Measurements from ENCODE around the gene CREBBP. TPM values are rescaled to one million over a fixed set of nuclear protein-coding genes. Genes with fewer than 3 reads are reported as not detected.

Gene CREBBP
- total RNA-seq, 2 donors from 2014 or later, result 82.2 to 143 TPM

GRCh38 chr16:3864562-3864961, 16.0 kb downstream of the CREBBP start:
- no peak overlapping the region for H3K4me3 ChIP-seq
- DNase-seq (ENCODE audit: low spot score), result no peak
- TF ChIP-seq POLR2AphosphoS5 (IDR thresholded peaks at IDR 0.05), result no peak
- no peak for TF ChIP-seq POLR2A (IDR thresholded peaks at IDR 0.05)
- no peak for TF ChIP-seq CTCF (IDR thresholded peaks at IDR 0.05)
- no peaks in the 10 kb centered on the region for H3K36me3 ChIP-seq
- H3K27ac ChIP-seq, result no peak overlapping the region
- H3K27me3 ChIP-seq (replicated peaks; ENCODE audit: insufficient read depth), result no peaks in the 10 kb centered on the region
- no peaks in the 10 kb centered on the region for H3K9me3 ChIP-seq
- 90% methylated on average over 5 of the region's 5 CpGs for WGBS
- intact Hi-C loops (cut with DNase I), result no loop called here
- peaks cover 6% of the 10 kb centered on the region for H3K4me1 ChIP-seq (replicated peaks)

DNA sequence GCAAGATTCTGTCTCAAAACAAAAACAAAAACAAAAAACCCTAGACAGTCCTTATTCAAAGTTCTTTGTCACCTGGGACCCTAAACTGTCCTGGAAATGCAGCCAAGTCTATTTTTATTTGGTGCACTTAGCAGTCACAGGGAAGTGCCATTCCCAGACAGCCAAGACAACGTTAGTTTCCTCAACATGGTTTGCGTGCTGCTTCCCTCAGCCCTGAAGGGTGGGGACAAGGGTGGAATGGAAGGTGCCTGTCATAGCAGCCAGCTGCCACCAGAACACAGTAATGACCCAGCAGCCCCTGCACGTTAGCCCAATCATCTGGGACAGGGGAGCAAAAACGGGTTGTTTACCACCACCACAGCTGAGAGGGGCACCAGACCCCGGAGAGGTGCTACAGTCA, 16.9 kb downstream of the CREBBP start:
- Histone ChIP-seq H3K27ac (no peak overlapping the region), H3K27me3 (replicated peaks; ENCODE audit: insufficient read depth) (no peaks in the 10 kb centered on the region), H3K4me3 (no peak overlapping the region), H3K4me1 (replicated peaks) (peaks cover 6% of the 10 kb centered on the region), H3K36me3 (no peaks in the 10 kb centered on the region), H3K9me3 (no peaks in the 10 kb centered on the region)
- no peak for TF ChIP-seq POLR2AphosphoS5 (IDR thresholded peaks at IDR 0.05)
- no peak for TF ChIP-seq CTCF (IDR thresholded peaks at IDR 0.05)
- no peak for TF ChIP-seq POLR2A (IDR thresholded peaks at IDR 0.05)
- intact Hi-C loops (cut with DNase I), result no loop called here
- 38% methylated on average over 5 of the region's 5 CpGs for WGBS
- DNase-seq (ENCODE audit: low spot score), result no peak

GRCh38 chr16:3861808-3862451, 18.6 kb downstream of the CREBBP start:
- peaks cover 6% of the 10 kb centered on the region for H3K4me1 ChIP-seq (replicated peaks)
- no peak overlapping the region for H3K4me3 ChIP-seq
- no peaks in the 10 kb centered on the region for H3K36me3 ChIP-seq
- TF ChIP-seq CTCF (IDR thresholded peaks at IDR 0.05), result no peak
- TF ChIP-seq POLR2A (IDR thresholded peaks at IDR 0.05), result no peak
- no peak for TF ChIP-seq POLR2AphosphoS5 (IDR thresholded peaks at IDR 0.05)
- no peaks in the 10 kb centered on the region for H3K9me3 ChIP-seq
- WGBS, result 40% methylated on average over 12 of the region's 12 CpGs
- no peaks in the 10 kb centered on the region for H3K27me3 ChIP-seq (replicated peaks; ENCODE audit: insufficient read depth)
- no peak overlapping the region for H3K27ac ChIP-seq
- no peak for DNase-seq (ENCODE audit: low spot score)
- intact Hi-C loops (cut with DNase I), result no loop called here

DNA sequence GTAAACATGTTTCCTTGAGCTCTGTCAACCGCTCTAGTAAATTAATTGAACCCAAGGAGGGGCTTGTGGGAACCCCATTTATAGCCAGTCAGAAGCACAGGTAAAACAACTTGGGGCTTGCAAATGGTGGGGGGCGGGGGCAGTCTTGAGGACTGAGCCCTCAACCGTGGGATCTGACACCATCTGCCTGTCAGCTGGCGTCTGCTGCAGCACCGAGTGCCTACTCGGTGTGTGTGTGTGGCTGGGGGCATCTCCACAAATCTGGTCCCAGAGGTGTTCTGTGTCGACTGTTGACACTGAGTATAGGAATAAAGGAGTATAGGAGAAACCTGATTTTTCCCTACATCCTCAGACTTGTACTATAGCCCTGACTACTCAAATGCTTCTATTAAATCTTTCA, 20.6 kb downstream of the CREBBP start:
- TF ChIP-seq POLR2AphosphoS5 (IDR thresholded peaks at IDR 0.05) (no peak), POLR2A (IDR thresholded peaks at IDR 0.05) (no peak), CTCF (IDR thresholded peaks at IDR 0.05) (no peak)
- Histone ChIP-seq H3K27ac (no peak overlapping the region), H3K27me3 (replicated peaks; ENCODE audit: insufficient read depth) (no peaks in the 10 kb centered on the region), H3K4me3 (no peak overlapping the region), H3K4me1 (replicated peaks) (peaks cover 6% of the 10 kb centered on the region), H3K9me3 (no peaks in the 10 kb centered on the region), H3K36me3 (no peaks in the 10 kb centered on the region)
- 79% methylated on average over 7 of the region's 7 CpGs for WGBS
- intact Hi-C loops (cut with DNase I), result no loop called here
- no peak for DNase-seq (ENCODE audit: low spot score)

DNA sequence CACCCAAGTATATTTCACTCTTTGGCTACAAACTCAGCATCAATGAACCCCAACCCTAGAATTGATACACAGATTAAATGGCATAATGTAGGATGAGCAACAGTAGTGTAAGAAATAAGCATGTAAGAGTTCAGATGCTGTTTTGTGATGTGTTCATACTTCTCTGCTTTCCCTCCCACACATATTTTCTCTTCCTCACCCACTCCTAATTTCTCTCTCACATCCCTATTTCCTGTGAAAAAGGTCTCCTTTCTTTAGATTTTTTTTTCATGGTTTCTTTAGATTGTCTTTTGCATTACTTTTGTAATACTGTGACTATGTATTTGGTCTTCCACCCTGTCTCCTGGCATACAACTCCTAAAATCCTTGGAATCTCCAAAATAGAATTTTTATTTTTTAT, 21.7 kb downstream of the CREBBP start:
- H3K4me3 ChIP-seq, result no peak overlapping the region
- no peaks in the 10 kb centered on the region for H3K9me3 ChIP-seq
- H3K36me3 ChIP-seq, result no peaks in the 10 kb centered on the region
- H3K27ac ChIP-seq, result no peak overlapping the region
- intact Hi-C loops (cut with DNase I), result no loop called here
- TF ChIP-seq POLR2A (IDR thresholded peaks at IDR 0.05), result no peak
- TF ChIP-seq POLR2AphosphoS5 (IDR thresholded peaks at IDR 0.05), result no peak
- TF ChIP-seq CTCF (IDR thresholded peaks at IDR 0.05), result no peak
- no peak for DNase-seq (ENCODE audit: low spot score)
- H3K4me1 ChIP-seq (replicated peaks), result peaks cover 3% of the 10 kb centered on the region
- H3K27me3 ChIP-seq (replicated peaks; ENCODE audit: insufficient read depth), result no peaks in the 10 kb centered on the region

All from prostate gland (tissue), 2 donors.